A172 (cell line): Measurements from ENCODE around the gene SERPINC1. TPM values are rescaled to one million over a fixed set of nuclear protein-coding genes. Genes with fewer than 3 reads are reported as not detected.
"Not testable (repeated sequence)": the region's sequence is repeated elsewhere in the genome, so short reads cannot be mapped to it uniquely, and the experiment has no call there.

Source experiments
- DNase-seq: peaks from one replicate; pipeline ENCODE4 v3.0.0-alpha.2; 2015; ENCODE audit warnings: low spot score
- total RNA-seq: library from RNA; depleted of rRNA; stranded (reverse); fragments of >200 nt; shearing (Covaris generic); gene quantifications from 2 replicates; pipeline ENCODE4 v1.2.3, GENCODE V29; 2014; rRNA removed

SERPINC1 gene
- total RNA-seq: not detected in 2 replicates

- DNase-seq: no peak
These were observed at the start of gene SERPINC1 for GRCh38 chr1:173917149-173917548. Gene SERPINC1, minus strand, starts transcription at chr1:173917327. Its CDS starts 68 bp downstream, at chr1:173917259.

- DNase-seq: not testable (repeated sequence)
These were observed 48.8 kb upstream of the SERPINC1 start for GRCh38 chr1:173965896-173966295.

DNA sequence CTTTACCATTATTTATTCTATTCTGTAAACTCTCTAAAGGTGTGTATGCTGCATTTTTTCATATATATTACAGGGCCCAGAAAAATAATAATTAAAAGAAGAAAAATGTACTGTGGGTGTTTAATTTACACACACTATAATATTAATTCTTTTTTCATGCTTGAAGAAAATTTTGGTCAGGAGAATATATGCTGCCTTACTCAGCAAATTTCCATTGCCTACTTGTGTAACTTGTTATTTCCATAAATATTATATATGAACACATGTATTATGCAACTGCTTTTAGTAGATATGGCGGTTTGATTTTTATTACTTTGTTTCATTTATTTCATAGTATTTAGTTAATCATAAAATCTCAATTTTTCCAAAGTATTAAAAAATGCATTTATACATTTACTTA, 46.4 kb upstream of the SERPINC1 start:
- DNase-seq: no peak

DNA sequence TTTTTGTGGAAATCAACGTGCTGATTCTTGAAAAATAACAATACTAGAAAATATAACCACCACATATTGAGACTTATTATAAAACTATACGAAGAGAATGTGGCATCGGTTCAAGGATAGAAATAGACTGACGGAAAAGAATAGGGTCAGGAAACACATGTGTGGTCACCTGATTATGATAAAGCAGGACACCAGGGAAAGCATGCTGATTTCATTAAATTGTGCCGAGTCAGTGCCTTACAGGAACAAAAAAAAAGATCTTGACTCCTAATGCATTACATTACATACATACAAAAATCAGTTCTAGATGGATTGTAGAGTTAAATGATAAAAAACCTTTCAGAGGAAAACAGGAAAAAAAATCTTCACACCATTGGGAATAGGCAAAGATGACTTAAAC, 43.5 kb upstream of the SERPINC1 start:
- DNase-seq: no peak

- no peak for DNase-seq
These were observed 37.1 kb upstream of the SERPINC1 start for GRCh38 chr1:173954179-173954578.

DNA sequence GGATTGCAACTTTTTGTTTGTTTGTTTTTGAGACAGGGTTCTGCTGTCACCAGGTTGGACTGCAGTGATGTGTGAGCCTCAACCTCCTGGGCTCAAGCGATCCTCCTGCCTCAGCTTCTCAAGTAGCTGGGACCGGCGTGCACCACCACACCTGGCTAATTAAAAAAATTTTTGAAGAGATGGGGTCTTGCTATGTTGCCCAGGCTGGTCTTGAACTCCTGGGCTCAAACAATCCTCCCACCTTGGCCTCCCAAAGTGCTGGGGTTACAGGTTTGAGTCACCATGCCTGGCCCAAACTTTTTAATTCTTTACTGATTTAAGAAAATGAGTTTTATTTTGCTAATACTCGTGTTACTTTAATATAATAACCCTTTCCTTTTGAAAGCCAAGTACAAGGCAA, 31.5 kb upstream of the SERPINC1 start:
- no peak for DNase-seq

GRCh38 chr1:173946380-173946921, 29.3 kb upstream of the SERPINC1 start:
- no peak for DNase-seq

DNA sequence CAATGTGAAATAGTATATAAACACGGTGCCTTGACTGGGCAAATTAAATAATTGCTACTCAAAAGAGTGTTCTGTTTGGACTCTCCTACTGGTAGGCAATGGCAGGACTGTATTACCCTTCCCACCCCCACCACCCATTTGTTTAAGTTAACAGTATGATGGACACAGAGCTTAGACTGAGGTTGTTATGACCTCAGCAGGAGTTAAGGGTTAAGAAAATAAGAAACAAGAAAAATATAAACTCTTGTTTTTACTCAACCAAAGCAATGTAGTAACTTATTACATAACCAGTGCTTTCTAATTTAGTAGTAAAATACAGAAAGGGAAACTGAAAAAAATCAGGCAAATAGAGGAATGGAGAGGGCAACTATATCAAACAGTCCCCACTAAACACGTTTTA, 19.9 kb upstream of the SERPINC1 start:
- no peak for DNase-seq

GRCh38 chr1:173934440-173934839, 17.3 kb upstream of the SERPINC1 start:
- no peak for DNase-seq

GRCh38 chr1:173930541-173930940, 13.4 kb upstream of the SERPINC1 start:
- not testable (repeated sequence) for DNase-seq

- no peak for DNase-seq
These were observed 8.4 kb upstream of the SERPINC1 start for GRCh38 chr1:173925306-173926242.

GRCh38 chr1:173920861-173921260, 3.7 kb upstream of the SERPINC1 start:
- no peak for DNase-seq

GRCh38 chr1:173917635-173918493, 737 bp upstream of the SERPINC1 start:
- DNase-seq: no peak

- DNase-seq: no peak
These were observed 460 bp downstream of the SERPINC1 start for GRCh38 chr1:173916667-173917066.

GRCh38 chr1:173915596-173915995, 1.5 kb downstream of the SERPINC1 start:
- DNase-seq: no peak

DNA sequence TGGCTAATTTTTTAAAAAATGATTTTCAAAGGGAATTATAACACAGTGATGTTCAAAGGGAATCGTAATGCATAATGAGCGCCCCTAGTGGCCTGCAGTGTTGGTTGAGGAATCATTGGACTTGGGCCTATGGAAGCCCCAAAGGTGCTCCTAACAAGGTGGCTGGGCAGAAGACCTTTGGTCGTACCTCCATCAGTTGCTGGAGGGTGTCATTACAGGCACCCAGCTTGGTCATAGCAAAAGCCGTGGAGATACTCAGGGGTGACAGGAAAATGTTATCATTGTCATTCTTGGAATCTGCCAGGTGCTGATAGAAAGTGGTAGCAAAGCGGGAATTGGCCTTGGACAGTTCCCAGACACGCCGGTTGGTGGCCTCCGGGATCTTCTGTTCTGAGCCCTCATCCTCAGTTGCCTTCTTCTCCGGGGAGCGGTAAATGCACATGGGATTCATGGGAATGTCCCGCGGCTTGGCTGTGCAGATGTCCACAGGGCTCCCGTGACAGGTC, 2.7 kb downstream of the SERPINC1 start:
- peak; percentile 39 for DNase-seq

DNA sequence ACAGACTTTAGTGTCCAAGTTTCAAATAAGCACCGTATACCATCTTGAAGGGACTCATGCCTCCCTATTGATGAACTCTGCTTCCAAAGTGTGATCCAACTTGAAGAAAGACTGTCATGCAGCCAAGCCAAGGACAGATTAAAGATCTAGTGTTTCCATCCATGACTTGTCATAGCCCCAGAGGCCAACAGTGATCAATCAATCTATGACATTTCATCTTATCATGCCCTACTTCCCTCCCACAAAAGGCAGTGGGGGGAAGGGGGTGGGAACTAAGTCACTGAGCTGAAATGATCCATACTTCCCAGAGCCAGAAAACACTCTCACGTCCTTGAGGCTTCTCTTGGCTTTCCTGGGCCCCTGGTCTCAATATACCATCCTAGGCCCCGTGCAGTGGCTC, 4.0 kb downstream of the SERPINC1 start:
- no peak for DNase-seq

- no peak for DNase-seq
These were observed 13.1 kb downstream of the SERPINC1 start for GRCh38 chr1:173903827-173904531.

- DNase-seq: no peak
These were observed 16.1 kb downstream of the SERPINC1 start for GRCh38 chr1:173900992-173901391.

DNA sequence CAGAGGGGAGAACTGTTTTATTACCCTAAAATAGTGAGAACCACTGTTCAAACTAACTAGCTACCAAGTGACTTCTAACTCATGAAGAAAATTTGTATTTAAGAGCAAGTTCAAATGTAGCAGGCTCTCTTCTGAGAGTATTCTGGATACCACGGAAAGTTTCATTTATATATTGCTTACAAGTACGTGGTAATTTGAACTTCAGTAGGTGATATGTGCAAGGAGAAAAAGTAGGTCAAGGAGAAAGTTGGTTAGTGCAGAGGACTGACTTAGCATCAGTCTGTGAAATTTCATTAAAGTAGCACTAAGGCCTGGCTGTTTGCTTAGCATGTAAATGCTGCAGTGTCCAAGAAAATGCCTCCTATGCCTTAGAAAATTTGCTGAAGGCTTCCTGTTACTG, 16.7 kb downstream of the SERPINC1 start:
- no peak for DNase-seq

GRCh38 chr1:173894189-173894588, 22.9 kb downstream of the SERPINC1 start:
- no peak for DNase-seq
